Endometrial microvascular endothelial cells (primary cell): Measurements from ENCODE around the gene EHMT1. TPM values are rescaled to one million over a fixed set of nuclear protein-coding genes. Genes with fewer than 3 reads are reported as not detected.
"Not testable (repeated sequence)": the region's sequence is repeated elsewhere in the genome, so short reads cannot be mapped to it uniquely, and the experiment has no call there.

Source experiments
- in situ Hi-C: cut with HindIII; loops from 2 replicates; pipeline ENCODE4 v1.10.0; 2017; ENCODE audit warnings: low sequenced_read_pairs, low pct_unique_long_range_greater_than_20kb; ENCODE audit errors: inconsistent ontology term
- total RNA-seq: library from RNA; depleted of rRNA; stranded (reverse); fragments of >200 nt; gene quantifications from one replicate; pipeline ENCODE4 v1.2.3, GENCODE V29; 2015; ENCODE audit errors: inconsistent ontology term

EHMT1 gene
- total RNA-seq, 1 donor from 2014 or later = 69.0 TPM

DNA sequence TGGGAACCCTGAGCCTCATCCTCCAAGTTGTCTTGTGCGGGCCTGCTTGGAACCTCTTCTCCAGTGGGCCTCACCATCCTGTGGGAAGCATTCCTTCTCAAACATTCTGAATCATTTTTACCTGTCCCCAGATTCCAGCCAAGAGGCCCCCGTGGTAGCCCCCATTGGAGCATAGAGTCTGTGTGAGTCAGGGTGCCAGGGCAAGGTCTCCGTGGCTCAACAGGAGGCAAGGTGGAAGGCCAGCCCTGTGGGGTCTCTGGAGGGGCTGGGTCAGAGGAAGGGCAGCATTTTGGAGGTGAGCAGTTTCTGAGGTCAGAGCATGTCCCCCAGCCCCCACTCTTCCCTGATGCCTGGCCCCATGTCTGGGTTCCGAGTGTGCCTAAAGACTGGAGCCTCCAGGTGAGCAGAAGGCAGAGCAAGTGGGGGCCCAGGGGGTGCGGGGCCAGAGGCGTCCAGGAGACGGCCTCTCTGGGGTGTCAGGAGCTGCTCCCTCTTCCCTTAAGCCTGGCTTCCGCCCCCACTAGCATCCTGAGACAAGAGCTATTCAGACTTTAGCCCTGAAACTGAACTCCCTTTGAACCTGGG, 260.9 kb downstream of the EHMT1 start:
- in situ Hi-C loops = no loop called here

DNA sequence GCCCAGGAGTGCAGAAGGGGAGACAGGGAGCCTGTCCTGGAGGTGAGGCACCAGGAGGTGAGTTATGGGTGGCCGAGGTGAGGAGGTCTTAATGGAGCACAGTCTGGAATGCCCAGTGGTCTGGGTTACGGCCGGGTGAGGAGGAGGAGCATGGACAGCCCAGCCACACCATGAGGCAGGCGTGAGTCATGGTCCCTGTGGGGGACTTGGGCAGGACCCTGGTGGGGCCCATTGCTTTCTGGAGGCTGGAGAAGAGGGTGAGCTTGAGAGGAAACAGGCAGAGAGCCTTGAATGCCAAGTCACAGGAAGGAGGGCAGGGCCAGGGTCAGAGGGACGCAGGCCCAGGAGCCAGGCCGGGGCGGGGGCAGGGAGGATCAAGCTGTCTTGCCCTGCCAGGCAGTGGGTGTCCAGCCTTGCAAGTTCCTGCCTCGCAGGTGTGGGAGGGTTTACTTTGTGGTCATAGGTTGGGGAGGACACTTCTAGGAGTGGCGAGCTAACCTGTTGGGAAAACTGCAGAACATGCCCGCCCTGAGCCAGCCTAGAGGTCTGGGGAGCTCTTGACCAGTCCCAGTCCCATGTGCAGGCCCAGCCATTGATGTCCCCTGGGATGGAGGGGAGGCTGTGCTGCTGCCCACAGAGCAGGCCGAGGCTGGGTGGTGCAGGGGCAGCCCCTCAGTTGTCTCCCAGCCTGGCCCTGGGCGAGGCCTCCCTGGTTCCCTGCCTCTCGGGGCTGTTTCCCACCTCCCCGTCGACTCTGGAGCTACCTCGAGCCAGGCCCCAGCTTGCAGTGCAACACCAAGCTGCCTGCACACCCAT, 261.6 kb downstream of the EHMT1 start:
- in situ Hi-C loops = no loop called here

DNA sequence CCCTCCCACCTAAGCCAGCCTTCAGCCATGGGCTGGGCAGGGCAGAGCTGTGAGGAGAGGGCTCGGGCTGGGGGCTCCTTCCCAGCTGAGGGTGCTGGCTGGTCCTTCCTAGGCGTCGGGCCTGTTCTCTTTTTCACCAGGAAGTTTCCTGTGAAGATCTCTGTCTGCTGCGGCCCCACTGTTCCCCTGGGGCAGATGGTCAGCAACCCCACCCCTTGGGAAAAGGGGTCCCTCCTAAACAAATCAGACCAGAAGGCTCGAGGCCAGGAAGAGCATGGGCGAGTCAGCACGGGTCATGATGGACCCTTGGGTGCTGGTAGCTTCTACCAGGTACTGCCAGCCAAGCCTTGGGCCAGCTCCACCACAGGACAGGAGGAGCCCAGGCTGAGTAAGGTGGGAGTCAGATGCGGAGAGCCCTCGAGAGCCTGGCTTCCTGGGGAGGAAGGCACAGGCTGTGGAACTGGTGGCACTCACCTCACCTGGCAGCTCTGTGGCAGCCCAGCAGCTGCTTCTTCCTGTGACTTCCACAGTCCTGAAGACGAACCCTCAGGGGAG, 262.2 kb downstream of the EHMT1 start:
- in situ Hi-C loops = no loop called here

GRCh38 chr9:137881591-137882505, 263.0 kb downstream of the EHMT1 start:
- in situ Hi-C loops = no loop called here

DNA sequence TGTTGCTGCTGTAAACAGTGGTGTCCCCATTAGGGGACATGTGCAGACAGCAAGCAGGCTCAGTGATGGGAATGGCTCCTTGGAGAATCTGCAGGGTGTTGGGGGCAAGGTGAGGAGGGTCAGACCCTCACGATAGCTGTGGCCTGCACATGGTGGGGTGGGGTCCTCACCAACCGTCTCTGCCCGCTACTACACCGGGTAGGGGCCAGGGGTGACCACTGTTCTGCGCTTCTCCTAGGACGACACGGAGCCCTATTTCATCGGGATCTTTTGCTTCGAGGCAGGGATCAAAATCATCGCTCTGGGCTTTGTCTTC, 263.7 kb downstream of the EHMT1 start:
- in situ Hi-C loops = no loop called here

DNA sequence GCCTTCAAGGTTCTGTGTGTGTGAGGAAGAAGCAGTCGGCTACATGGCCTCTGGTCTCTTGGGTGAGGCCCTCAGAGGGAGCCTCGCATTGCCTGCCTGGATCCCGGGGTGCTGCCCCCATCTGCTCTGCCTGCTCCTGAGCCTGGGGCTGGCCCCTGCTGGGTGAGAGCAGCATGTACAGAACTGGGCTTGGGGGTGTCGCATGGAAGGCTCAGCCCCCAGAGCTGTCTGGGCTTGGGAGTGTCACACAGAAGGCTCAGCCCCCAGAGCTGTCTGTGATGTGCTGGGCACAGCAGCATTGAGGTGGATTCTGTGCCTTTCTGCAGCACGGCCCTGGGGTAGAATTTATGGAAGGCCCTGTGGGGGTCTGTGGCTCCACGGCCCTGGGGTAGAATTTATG, 265.2 kb downstream of the EHMT1 start:
- in situ Hi-C loops = not testable (repeated sequence)

- in situ Hi-C loops = not testable (repeated sequence)
Observed at GRCh38 chr9:137884547-137884946, 265.7 kb downstream of the EHMT1 start.

DNA sequence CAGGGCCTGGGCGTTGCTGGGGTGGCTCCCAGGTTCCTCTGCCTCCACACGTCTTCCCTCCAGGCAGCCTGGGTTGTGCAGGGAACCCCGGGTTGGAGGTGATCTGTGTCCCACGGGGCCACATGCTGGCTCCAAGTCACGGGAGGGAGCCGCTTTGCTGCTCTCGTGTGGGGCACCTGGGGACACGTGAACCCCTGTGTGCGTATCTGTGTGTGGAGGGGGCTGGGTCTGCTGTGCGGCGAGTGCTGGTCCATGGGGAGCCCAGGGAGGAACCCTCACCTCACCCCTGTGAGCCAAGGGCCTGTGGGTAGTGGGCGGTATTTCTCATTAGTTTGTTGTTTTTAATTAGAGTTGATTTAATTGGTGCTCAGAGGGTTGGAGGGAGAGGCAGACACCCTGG, 266.3 kb downstream of the EHMT1 start:
- in situ Hi-C loops = not testable (repeated sequence)

Other genes with a start within 250 kb of the EHMT1 start
- 4.0 TPM for gene EXD3, start 195.8 kb upstream of the EHMT1 start, total RNA-seq
- 0.74 TPM for gene NOXA1, start 195.6 kb upstream of the EHMT1 start, total RNA-seq
- not detected for gene ENTPD8, start 177.6 kb upstream of the EHMT1 start, total RNA-seq
- gene NSMF, start 159.7 kb upstream of the EHMT1 start, total RNA-seq = 43.8 TPM
- under 0.01 TPM for gene PNPLA7, start 68.6 kb upstream of the EHMT1 start, total RNA-seq
- 107 TPM for gene MRPL41, start 67.1 kb upstream of the EHMT1 start, total RNA-seq
- gene DPH7, start 40.1 kb upstream of the EHMT1 start, total RNA-seq = 37.2 TPM
- gene ZMYND19, start 28.5 kb upstream of the EHMT1 start, total RNA-seq = 27.8 TPM
- 30.2 TPM for gene ARRDC1, start 13.3 kb upstream of the EHMT1 start, total RNA-seq